Immature natural killer cell (primary cell): Measurements from ENCODE around the gene PNRC2. TPM values are rescaled to one million over a fixed set of nuclear protein-coding genes. Genes with fewer than 3 reads are reported as not detected.

Experiments used
- DNase-seq, 3 donors: peaks; one replicate each; pipeline ENCODE4 v3.0.0; 2022; ENCODE audit warnings: mixed read lengths in 1 of 3
- H3K27ac Mint-ChIP-seq, 6 donors: one replicate each; pipeline ENCODE4 v1.8.0; 2020; ENCODE audit warnings: mixed read lengths in 6 of 6, mild to moderate bottlenecking in 5 of 6, inconsistent platforms in 4 of 6, moderate library complexity in 3 of 6
- H3K27me3 Mint-ChIP-seq, 3 donors: one replicate each; pipeline ENCODE4 v1.8.0; 2020 to 2021; ENCODE audit warnings: low read depth in 3 of 3, mild to moderate bottlenecking in 3 of 3, mixed read lengths in 3 of 3, moderate library complexity in 3 of 3, inconsistent platforms in 1 of 3
- H3K36me3 Mint-ChIP-seq, 3 donors: one replicate each; pipeline ENCODE4 v1.8.0; 2020; ENCODE audit warnings: mixed read lengths in 3 of 3, inconsistent platforms in 2 of 3, mild to moderate bottlenecking in 2 of 3
- H3K4me1 Mint-ChIP-seq, 2 donors: one replicate each; pipeline ENCODE4 v1.8.0; 2020; ENCODE audit warnings: inconsistent platforms in 2 of 2, mild to moderate bottlenecking in 2 of 2, mixed read lengths in 2 of 2, moderate library complexity in 1 of 2
- H3K4me3 Mint-ChIP-seq, 5 donors: one replicate each; pipeline ENCODE4 v1.8.0; 2020; ENCODE audit warnings: mild to moderate bottlenecking in 5 of 5, mixed read lengths in 5 of 5, inconsistent platforms in 3 of 5, moderate library complexity in 3 of 5
- H3K9me3 Mint-ChIP-seq, 6 donors: one replicate each; pipeline ENCODE4 v1.8.0; 2020; ENCODE audit warnings: mild to moderate bottlenecking in 6 of 6, mixed read lengths in 6 of 6, inconsistent platforms in 4 of 6, moderate library complexity in 3 of 6
- polyA plus RNA-seq, 3 donors: library from polyadenylated mRNA; unstranded; fragments of 300-500 nt; fragmentation: Illumina TruSeq; gene quantifications; one replicate each; pipeline ENCODE4 v1.2.3, GENCODE V29; 2021

The PNRC2 gene, protein sequence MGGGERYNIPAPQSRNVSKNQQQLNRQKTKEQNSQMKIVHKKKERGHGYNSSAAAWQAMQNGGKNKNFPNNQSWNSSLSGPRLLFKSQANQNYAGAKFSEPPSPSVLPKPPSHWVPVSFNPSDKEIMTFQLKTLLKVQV
- polyA plus RNA-seq = 100 to 1,000 TPM in 2 of 3 donors, 10 to 100 TPM in 1; 89.9 to 118 (median 104) TPM

DNA sequence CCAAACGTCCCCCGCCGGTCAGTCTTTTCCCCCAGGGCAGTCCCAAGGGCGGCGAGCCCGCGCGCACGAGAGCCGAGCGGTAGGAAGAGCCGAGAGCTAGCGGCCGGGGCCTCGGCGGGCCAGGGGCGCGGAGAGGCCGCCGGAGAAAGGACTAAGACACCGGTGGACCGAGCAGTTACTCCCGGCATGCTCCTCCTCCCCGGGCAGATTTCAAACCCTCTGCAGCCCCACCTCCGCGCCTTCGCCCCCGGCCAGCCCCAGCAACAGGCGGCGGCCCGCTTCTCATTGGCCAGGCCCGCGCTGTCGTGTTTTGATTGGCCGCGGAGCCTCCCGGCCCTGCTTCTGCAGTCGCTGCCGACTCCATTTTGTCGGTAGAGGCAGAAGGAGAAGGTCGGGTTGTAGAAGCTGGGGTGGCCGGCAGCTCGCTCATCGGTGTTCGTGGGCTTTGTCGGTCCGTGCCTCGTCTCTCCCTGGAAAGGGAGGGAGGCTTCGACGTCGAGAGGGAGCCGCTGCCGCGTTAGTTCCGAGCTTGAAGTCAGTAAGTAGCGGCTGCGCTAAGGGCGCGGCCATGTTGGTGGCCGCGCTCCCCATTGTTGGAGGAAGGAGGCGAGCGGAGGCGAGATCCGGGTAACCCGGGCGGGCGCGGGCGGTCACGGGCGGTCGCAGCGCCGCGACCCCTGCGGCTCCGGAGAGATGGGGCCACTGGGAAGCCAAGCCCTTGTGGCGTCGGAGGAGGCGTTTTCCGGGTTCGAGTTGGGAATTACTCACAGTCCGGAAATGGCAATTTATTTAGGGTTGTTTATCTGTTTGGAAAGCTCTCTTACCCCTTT lies at the start of gene PNRC2:
TSS of gene PNRC2 (plus strand) at position 368 of the 830 bp plus-strand sequence. CDS start 1,630 bp downstream, outside the sequence.
- H3K9me3 Mint-ChIP-seq = no peaks in the 10 kb centered on the region
- peaks cover 6 to 20% (median 19%) of the 10 kb centered on the region in 3 donors for H3K36me3 Mint-ChIP-seq
- peaks cover 8 to 21% (median 9%) of the 10 kb centered on the region in 3 donors for H3K27me3 Mint-ChIP-seq
- peaks cover 43 to 73% of the 10 kb centered on the region in 2 donors for H3K4me1 Mint-ChIP-seq
- DNase-seq = peak; percentile 95 to 96 (median 95)
- peak within 1 kb of the TSS; percentile 96 to 100 (median 99) for H3K27ac Mint-ChIP-seq
- H3K4me3 Mint-ChIP-seq = peak within 1 kb of the TSS; percentile 89 to 100 (median 100)

DNA sequence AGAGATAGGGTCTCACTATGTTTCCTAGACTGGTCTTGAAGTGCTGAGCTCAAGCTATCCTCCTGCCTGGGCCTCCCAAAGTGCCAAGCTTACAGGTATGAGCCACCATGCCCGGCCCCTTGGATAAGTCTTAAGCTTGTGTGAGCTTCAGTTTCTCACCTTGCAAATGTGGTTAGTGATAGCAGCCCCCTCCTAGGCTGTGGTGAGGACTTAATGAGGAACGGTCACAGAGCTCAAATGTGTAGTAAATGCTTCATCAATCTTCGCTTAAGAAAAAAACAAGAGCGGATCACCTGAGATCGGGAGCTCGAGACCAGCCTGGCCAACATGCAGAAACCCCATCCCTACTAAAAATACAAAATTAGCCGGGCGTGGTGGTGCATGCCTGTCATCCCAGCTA lies 49.5 kb upstream of the PNRC2 start:
- H3K27ac Mint-ChIP-seq = peak overlapping the region; percentile 27 to 87 (median 72)
- peaks cover 2 to 15% (median 11%) of the 10 kb centered on the region in 3 donors for H3K27me3 Mint-ChIP-seq
- H3K4me3 Mint-ChIP-seq = peak overlapping the region; percentile 76 to 90 (median 88)
- H3K4me1 Mint-ChIP-seq = peaks cover 71 to 81% of the 10 kb centered on the region in 2 donors
- H3K36me3 Mint-ChIP-seq = peaks cover 3 to 12% (median 4%) of the 10 kb centered on the region in 3 donors
- no peaks in the 10 kb centered on the region for H3K9me3 Mint-ChIP-seq
- peak in 2 of 3 donors; percentile 25 to 30 for DNase-seq

GRCh38 chr1:23910553-23911246 lies 48.9 kb upstream of the PNRC2 start:
- Mint-ChIP-seq H3K27me3 (peaks cover 2 to 15% (median 11%) of the 10 kb centered on the region in 3 donors), H3K9me3 (no peaks in the 10 kb centered on the region), H3K4me3 (peak overlapping the region; percentile 84 to 90 (median 88)), H3K4me1 (peaks cover 69 to 75% of the 10 kb centered on the region in 2 donors), H3K36me3 (peaks cover 3 to 10% (median 4%) of the 10 kb centered on the region in 3 donors), H3K27ac (peak overlapping the region; percentile 27 to 88 (median 85))
- DNase-seq = no peak

DNA sequence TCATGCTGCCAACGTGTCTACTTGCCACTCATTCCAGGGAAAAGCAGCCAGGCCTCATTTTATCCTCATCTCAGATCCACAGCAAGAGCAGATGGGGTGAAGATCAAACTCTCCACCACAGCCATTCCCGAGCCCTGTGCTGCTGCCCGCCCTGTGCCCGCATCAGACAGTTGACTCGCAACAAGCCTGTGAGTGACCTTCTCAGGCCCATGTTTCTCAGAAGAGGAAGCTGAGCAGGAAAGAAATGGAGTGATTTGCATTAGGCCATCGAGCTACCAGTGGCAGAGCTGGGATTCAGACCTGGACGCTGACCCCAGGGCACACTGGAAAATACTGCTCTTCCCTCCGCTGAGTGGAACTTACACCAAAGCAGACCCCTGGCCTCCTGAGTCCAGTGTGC lies 47.7 kb upstream of the PNRC2 start:
- Mint-ChIP-seq H3K9me3 (no peaks in the 10 kb centered on the region), H3K36me3 (peaks cover 0 to 3% (median 1%) of the 10 kb centered on the region in 3 donors), H3K27me3 (peaks cover 2 to 15% (median 11%) of the 10 kb centered on the region in 3 donors), H3K27ac (peak overlapping the region; percentile 27 to 92 (median 86)), H3K4me3 (peak overlapping the region; percentile 82 to 90 (median 87)), H3K4me1 (peaks cover 67 to 79% of the 10 kb centered on the region in 2 donors)
- no peak for DNase-seq

DNA sequence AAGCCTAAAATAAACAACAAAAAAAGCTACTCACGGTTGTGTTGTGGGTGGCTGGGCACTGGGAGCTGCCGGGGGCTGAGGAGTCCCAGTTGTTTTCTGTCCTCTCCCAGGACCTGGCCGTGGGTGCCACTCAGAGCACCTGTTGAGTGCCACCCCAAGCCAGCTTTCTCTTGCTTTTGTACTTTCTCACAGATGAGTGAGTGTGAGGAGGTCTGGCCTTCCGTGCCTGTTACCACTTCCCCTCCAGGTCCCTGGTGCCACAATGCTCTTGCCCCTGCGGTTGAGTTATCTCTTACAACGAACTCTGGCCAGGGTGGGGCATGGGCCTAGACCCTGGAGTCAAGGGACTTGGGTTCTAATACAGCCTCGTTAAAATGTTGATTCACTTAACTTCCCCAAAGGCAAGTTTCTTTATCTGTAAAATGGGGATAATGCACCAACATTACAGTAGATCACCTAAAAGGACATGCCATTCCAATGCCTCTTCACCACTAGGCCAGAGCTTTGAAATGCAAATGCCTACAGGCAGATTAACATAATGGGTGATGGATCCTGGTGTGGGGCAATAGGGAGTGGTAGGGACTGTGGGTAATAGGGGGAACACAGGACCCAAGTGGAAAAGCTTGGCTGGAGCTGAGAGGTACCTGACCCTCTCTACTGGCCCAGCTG lies 46.3 kb upstream of the PNRC2 start, which contains the start of gene CNR2:
TSS of gene CNR2 (minus strand) at position 151 of the 669 bp plus-strand sequence. CDS start 37,745 bp downstream, outside the sequence.
- Mint-ChIP-seq H3K4me1 (peaks cover 66 to 79% of the 10 kb centered on the region in 2 donors), H3K27me3 (peaks cover 2 to 15% (median 8%) of the 10 kb centered on the region in 3 donors), H3K27ac (peak within 1 kb of the TSS; percentile 27 to 92 (median 86))

GRCh38 chr1:23914921-23915320 lies 44.7 kb upstream of the PNRC2 start:
- Mint-ChIP-seq H3K9me3 (no peaks in the 10 kb centered on the region), H3K36me3 (peaks cover 0 to 3% (median 0%) of the 10 kb centered on the region in 3 donors), H3K4me1 (peaks cover 51 to 63% of the 10 kb centered on the region in 2 donors), H3K27ac (peak overlapping the region in 4 of 6 donors; percentile 15 to 70 (median 60)), H3K4me3 (peak overlapping the region in 1 of 5 donors; percentile 18), H3K27me3 (peaks cover 0 to 13% (median 6%) of the 10 kb centered on the region in 3 donors)
- DNase-seq = no peak

More for the DNA sequence above, 46.3 kb upstream of the PNRC2 start, which contains the start of gene CNR2:
- Mint-ChIP-seq H3K36me3 (peaks cover 0 to 3% (median 0%) of the 10 kb centered on the region in 3 donors), H3K9me3 (no peaks in the 10 kb centered on the region), H3K4me3 (peak within 1 kb of the TSS; percentile 82 to 90 (median 87))
- peak; percentile 41 to 57 (median 44) for DNase-seq

- Mint-ChIP-seq H3K4me1 (peaks cover 46 to 58% of the 10 kb centered on the region in 2 donors), H3K27ac (no peak overlapping the region), H3K4me3 (no peak overlapping the region), H3K36me3 (peaks cover 0 to 3% (median 0%) of the 10 kb centered on the region in 3 donors), H3K27me3 (peaks cover 0 to 11% (median 6%) of the 10 kb centered on the region in 3 donors), H3K9me3 (no peaks in the 10 kb centered on the region)
- no peak for DNase-seq
Observed at GRCh38 chr1:23915466-23915865, 44.2 kb upstream of the PNRC2 start.

- peaks cover 36 to 48% of the 10 kb centered on the region in 2 donors for H3K4me1 Mint-ChIP-seq
- DNase-seq = peak; percentile 63 to 74 (median 70)
- H3K27ac Mint-ChIP-seq = peak overlapping the region in 3 of 6 donors; percentile 18 to 29 (median 24)
- H3K36me3 Mint-ChIP-seq = peaks cover 0 to 3% (median 0%) of the 10 kb centered on the region in 3 donors
- no peaks in the 10 kb centered on the region for H3K9me3 Mint-ChIP-seq
- peaks cover 0 to 9% (median 4%) of the 10 kb centered on the region in 3 donors for H3K27me3 Mint-ChIP-seq
- no peak overlapping the region for H3K4me3 Mint-ChIP-seq
Observed at GRCh38 chr1:23916209-23917131, 43.2 kb upstream of the PNRC2 start.

GRCh38 chr1:23922321-23922943 lies 37.2 kb upstream of the PNRC2 start:
- Mint-ChIP-seq H3K27me3 (peaks cover 0 to 1% (median 0%) of the 10 kb centered on the region in 3 donors), H3K4me1 (no peaks in the 10 kb centered on the region), H3K27ac (no peak overlapping the region), H3K4me3 (no peak overlapping the region), H3K36me3 (no peaks in the 10 kb centered on the region), H3K9me3 (no peaks in the 10 kb centered on the region)
- no peak for DNase-seq

GRCh38 chr1:23923592-23924499 lies 35.8 kb upstream of the PNRC2 start:
- no peaks in the 10 kb centered on the region for H3K4me1 Mint-ChIP-seq
- peak overlapping the region in 1 of 6 donors; percentile 45 for H3K27ac Mint-ChIP-seq
- H3K27me3 Mint-ChIP-seq = peaks cover 0 to 1% (median under 1%) of the 10 kb centered on the region in 3 donors
- no peak for DNase-seq
- H3K36me3 Mint-ChIP-seq = no peaks in the 10 kb centered on the region
- no peak overlapping the region for H3K4me3 Mint-ChIP-seq
- H3K9me3 Mint-ChIP-seq = no peaks in the 10 kb centered on the region

- no peaks in the 10 kb centered on the region for H3K4me1 Mint-ChIP-seq
- H3K27ac Mint-ChIP-seq = no peak overlapping the region
- DNase-seq = no peak
- H3K27me3 Mint-ChIP-seq = peaks cover 1 to 4% (median 3%) of the 10 kb centered on the region in 3 donors
- no peaks in the 10 kb centered on the region for H3K9me3 Mint-ChIP-seq
- H3K36me3 Mint-ChIP-seq = no peaks in the 10 kb centered on the region
- H3K4me3 Mint-ChIP-seq = no peak overlapping the region
Observed at GRCh38 chr1:23924601-23925000, 35.0 kb upstream of the PNRC2 start.
